Esophagus squamous epithelium (tissue), 4 donors: ENCODE measurements around the gene MYO1C.
"Not testable (repeated sequence)": the region's sequence is repeated elsewhere in the genome, so short reads cannot be mapped to it uniquely, and the experiment has no call there.

Source experiments
- CTCF ChIP-seq, 6 experiments: fragments of 450-650 bp in 4 of 6; fragments of 200-600 bp in 2 of 6; sonication (generic) in 2 of 6; IDR thresholded peaks; one replicate each; pipeline ENCODE4 v1.5.1; 2016 to 2019; ENCODE audit warnings: antibody characterized with exemption in 6 of 6, mild to moderate bottlenecking in 4 of 6, moderate library complexity in 4 of 6
- POLR2A ChIP-seq, 4 donors: fragments of 450-650 bp; IDR thresholded peaks; one replicate each; pipeline ENCODE4 v1.6.1; 2017; ENCODE audit warnings: antibody characterized with exemption in 4 of 4, mild to moderate bottlenecking in 4 of 4, moderate library complexity in 3 of 4

GRCh38 chr17:1453694-1454093, 38.8 kb downstream of the MYO1C start:
- not testable (repeated sequence) for TF ChIP-seq POLR2A, CTCF (IDR thresholded peaks at IDR 0.05)
